ENCODE data around the gene HS2ST1. TPM values are rescaled to one million over a fixed set of nuclear protein-coding genes. Genes with fewer than 3 reads are reported as not detected.

The HS2ST1 gene
- total and polyA plus RNA-seq, 10 of the 15 experiments (the other 5 are each of a cell fraction or from before 2014, with no cell fraction given): 5.4 to 30.8 (median 18.6) TPM

DNA sequence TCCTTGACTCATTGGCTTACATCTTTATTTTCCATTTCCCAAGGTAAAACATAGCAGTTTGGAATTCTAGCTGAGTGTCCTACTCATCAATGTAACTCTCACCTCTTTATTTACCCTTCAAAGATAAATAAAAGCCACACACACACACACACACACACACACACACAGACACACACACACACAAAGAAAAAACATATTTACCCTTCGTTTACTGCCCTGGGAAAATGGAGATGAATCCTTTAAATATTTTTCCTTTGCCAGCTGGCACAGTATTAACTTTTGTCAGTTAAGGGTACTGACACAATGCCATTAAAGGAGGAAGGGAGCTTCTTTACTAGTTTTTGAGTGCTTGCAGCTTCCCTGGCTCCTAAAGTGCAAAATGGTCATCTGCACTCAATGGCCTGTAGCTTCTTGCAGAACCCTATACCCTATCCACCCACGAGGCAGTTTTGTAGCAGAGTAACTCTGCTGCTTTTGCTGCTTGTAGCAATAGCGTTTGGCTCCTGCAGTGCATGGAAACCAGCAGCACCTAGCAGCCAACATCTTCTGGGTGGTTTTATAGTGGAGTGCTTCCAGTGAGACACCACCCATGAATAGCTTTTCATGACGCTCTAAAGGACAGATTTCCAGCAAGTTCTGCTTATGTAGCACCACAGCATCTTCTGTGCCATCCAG, 103.7 kb downstream of the HS2ST1 start:
- FAIRE-seq: no peak

DNA sequence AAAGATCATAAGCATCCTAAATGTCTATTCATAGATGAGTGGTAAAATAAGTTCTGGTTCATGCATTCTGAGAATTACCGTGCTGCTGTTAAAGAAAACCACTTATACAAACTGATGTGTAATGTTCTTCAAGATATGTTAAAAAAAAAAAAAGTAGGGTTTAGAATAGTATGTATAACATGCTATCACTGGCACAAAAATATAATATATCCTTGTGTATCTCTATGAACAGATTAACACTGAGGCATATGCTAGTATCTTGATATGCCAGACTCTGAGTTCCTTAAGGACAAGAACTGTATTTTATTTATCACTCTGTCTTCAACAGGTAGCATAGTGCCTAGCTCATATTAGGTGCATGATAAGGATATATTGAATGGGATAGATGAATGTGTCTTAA, 108.9 kb downstream of the HS2ST1 start:
- in situ Hi-C loops (cut with MboI) (no loop called here), intact Hi-C loops (cut with micrococcal nuclease; ENCODE audit: unreplicated experiment) (no loop called here)
- no peak for ATAC-seq
- no peaks in the 10 kb centered on the region for H3K27me3 ChIP-seq (replicated peaks in 1 of 2; ENCODE audit: control insufficient read depth in 2 of 2, insufficient read depth in 2 of 2, low read length in 1 of 2)
- WGBS (ENCODE audit: insufficient coverage, insufficient replicate concordance, low lambda C conversion rate, missing lambda C conversion rate): 0% methylated on average over 1 of the region's 1 CpG
- no peak for TF ChIP-seq TARDBP (IDR thresholded peaks at IDR 0.05; ENCODE audit: borderline replicate concordance)
- no peak for TF ChIP-seq GABPA (IDR thresholded peaks at IDR 0.05; ENCODE audit: low read depth)
- TF ChIP-seq ASH2L (IDR thresholded peaks at IDR 0.05; ENCODE audit: borderline replicate concordance, low read depth): no peak
- TF ChIP-seq NBN (IDR thresholded peaks at IDR 0.05): no peak
- no peak for TF ChIP-seq STAT1 (conservative IDR thresholded peaks at IDR 0.05)
- no peak for TF ChIP-seq KDM1A (IDR thresholded peaks at IDR 0.05; ENCODE audit: borderline replicate concordance)
- no peak overlapping the region for H2AFZ ChIP-seq (ENCODE audit: control insufficient read depth, low read depth, low read length)
- no peak for DNase-seq (ENCODE audit: low read depth, low spot score)
- H4K20me1 ChIP-seq (ENCODE audit: control insufficient read depth, insufficient read depth): no peaks in the 10 kb centered on the region
- peaks cover 7% of the 10 kb centered on the region for H3K79me2 ChIP-seq (ENCODE audit: control insufficient read depth, insufficient read depth, low read length)
- H3K4me3 ChIP-seq: no peak overlapping the region
- ChIA-PET SMC1A (ENCODE audit: uncharacterized antibody, unreplicated experiment) (interaction anchor here (0.6 to 2.0 kb wide), 5 partner anchors 10 to 59 kb away, joined by 3 to 7 read pairs (median 4); no protein-coding TSS in a partner anchor), RAD21 (ENCODE audit: unreplicated experiment) (interaction anchor here (0.8 to 0.9 kb wide), 2 partner anchors 32 to 125 kb away, joined by 4 read pairs; no protein-coding TSS in a partner anchor), CTCF (interaction anchor here (1.1 kb wide), 2 partner anchors 16 to 190 kb away, joined by 3 read pairs; no protein-coding TSS in a partner anchor), POLR2A (no interaction called here)
- H3K9ac ChIP-seq (ENCODE audit: control insufficient read depth, insufficient read depth, low read length): no peak overlapping the region
- no peaks in the 10 kb centered on the region for H3K36me3 ChIP-seq (ENCODE audit: control insufficient read depth in 2 of 2, insufficient read depth in 2 of 2, low read length in 1 of 2)
- no TSS peak for BruUV-seq (replicated peaks)
- H3K4me1 ChIP-seq (ENCODE audit: control insufficient read depth, insufficient read depth, low read length): peaks cover 5% of the 10 kb centered on the region; the same call in 1 of the 2 replicates
- H3K4me2 ChIP-seq (ENCODE audit: control insufficient read depth, insufficient read depth): no peak overlapping the region
- no peak for FAIRE-seq
- H3K27ac ChIP-seq (ENCODE audit: control insufficient read depth, insufficient read depth): no peak overlapping the region
- H3K9me3 ChIP-seq (replicated peaks; ENCODE audit: control insufficient read depth, insufficient read depth, low read length): peaks cover 1% of the 10 kb centered on the region

More for the DNA sequence above, 103.7 kb downstream of the HS2ST1 start:
- Histone ChIP-seq H3K9me3 (replicated peaks; ENCODE audit: control insufficient read depth, insufficient read depth, low read length) (peaks cover 7% of the 10 kb centered on the region; the same call in 2 of the 3 replicates), H3K36me3 (ENCODE audit: control insufficient read depth in 2 of 2, insufficient read depth in 2 of 2, low read length in 1 of 2) (no peaks in the 10 kb centered on the region), H4K20me1 (ENCODE audit: control insufficient read depth, insufficient read depth) (no peaks in the 10 kb centered on the region), H3K27me3 (replicated peaks in 1 of 2; ENCODE audit: control insufficient read depth in 2 of 2, insufficient read depth in 2 of 2, low read length in 1 of 2) (no peaks in the 10 kb centered on the region), H3K27ac (ENCODE audit: control insufficient read depth, insufficient read depth) (no peak overlapping the region), H3K4me3 (no peak overlapping the region), H3K9ac (ENCODE audit: control insufficient read depth, insufficient read depth, low read length) (no peak overlapping the region), H3K4me1 (ENCODE audit: control insufficient read depth, insufficient read depth, low read length) (no peaks in the 10 kb centered on the region), H3K79me2 (ENCODE audit: control insufficient read depth, insufficient read depth, low read length) (peaks cover 5% of the 10 kb centered on the region), H3K4me2 (ENCODE audit: control insufficient read depth, insufficient read depth) (no peak overlapping the region), H2AFZ (ENCODE audit: control insufficient read depth, low read depth, low read length) (no peak overlapping the region)
- POLR2A ChIA-PET: interaction anchor here (0.7 kb wide), 1 partner anchor 41 kb away, joined by 3 read pairs; no protein-coding TSS in a partner anchor
- 47% methylated on average over 4 of the region's 4 CpGs for WGBS (ENCODE audit: insufficient coverage, insufficient replicate concordance, low lambda C conversion rate, missing lambda C conversion rate)
- SMC1A ChIA-PET (ENCODE audit: uncharacterized antibody, unreplicated experiment): interaction anchor here (0.8 to 1.7 kb wide), 3 partner anchors 10 to 28 kb away, joined by 3 to 6 read pairs (median 3); no protein-coding TSS in a partner anchor
- no peak for DNase-seq (ENCODE audit: low read depth, low spot score)
- RAD21 ChIA-PET (ENCODE audit: unreplicated experiment): no interaction called here
- BruUV-seq (replicated peaks): no TSS peak
- TF ChIP-seq BCL11A (IDR thresholded peaks at IDR 0.05; ENCODE audit: low read depth, low read length) (no peak), RB1 (IDR thresholded peaks at IDR 0.05; ENCODE audit: borderline replicate concordance) (no peak)
- ATAC-seq: no peak
- intact Hi-C loops (cut with micrococcal nuclease; ENCODE audit: unreplicated experiment) (no loop called here), in situ Hi-C loops (cut with MboI) (no loop called here)
- CTCF ChIA-PET: interaction anchor here (0.5 to 1.1 kb wide), 4 partner anchors 8 to 66 kb away, joined by 3 to 4 read pairs (median 3); no protein-coding TSS in a partner anchor
